ENCODE measurements around the gene DNAI1. TPM values are rescaled to one million over a fixed set of nuclear protein-coding genes. Genes with fewer than 3 reads are reported as not detected.

DNAI1 gene
- total RNA-seq, 1 experiment from 2014 or later, result 2.2 TPM

- POLR2A ChIA-PET, result no interaction called here
- intact Hi-C loops (cut with micrococcal nuclease; ENCODE audit: unreplicated experiment), result no loop called here
- Histone ChIP-seq H3K27ac (ENCODE audit: low read length) (no peak overlapping the region), H3K9me3 (ENCODE audit: control insufficient read depth, insufficient read depth, low read depth, low read length) (no peaks in the 10 kb centered on the region), H3K4me1 (ENCODE audit: control insufficient read depth, insufficient read depth, low read length) (no peaks in the 10 kb centered on the region), H3K4me3 (ENCODE audit: low read depth in 2 of 2, low read length in 2 of 2) (no peak overlapping the region), H3K36me3 (ENCODE audit: control insufficient read depth, insufficient read depth, low read length) (no peaks in the 10 kb centered on the region), H3K27me3 (ENCODE audit: control insufficient read depth, insufficient read depth, low read length) (no peaks in the 10 kb centered on the region)
- no peak for TF ChIP-seq REST (IDR thresholded peaks at IDR 0.05; ENCODE audit: insufficient read depth in 1 of 2, low read depth in 2 of 2, low read length in 1 of 2)
- no peak for TF ChIP-seq POLR2AphosphoS5 (IDR thresholded peaks at IDR 0.05; ENCODE audit: low read depth, low read length)
- TF ChIP-seq CTCF (IDR thresholded peaks at IDR 0.05), result no peak
- TF ChIP-seq TCF7L2 (IDR thresholded peaks at IDR 0.05; ENCODE audit: low read depth, low read length), result no peak
- no peak for TF ChIP-seq SIN3A (IDR thresholded peaks at IDR 0.05; ENCODE audit: borderline replicate concordance, insufficient read depth, low read depth, low read length)
- no peak for ATAC-seq
- in situ Hi-C loops (cut with HindIII; ENCODE audit: low pct_unique_long_range_greater_than_20kb, low sequenced_read_pairs), result no loop called here
- CTCF ChIA-PET, result no interaction called here
- DNase-seq (ENCODE audit: low read depth, low spot score), result no peak
- BruUV-seq (replicated peaks), result no TSS peak
Observed at GRCh38 chr9:34551751-34552605, 93.4 kb downstream of the DNAI1 start.

- no peak overlapping the region for H3K4me3 ChIP-seq (ENCODE audit: low read depth in 2 of 2, low read length in 2 of 2)
- no peak for TF ChIP-seq REST (IDR thresholded peaks at IDR 0.05; ENCODE audit: insufficient read depth in 1 of 2, low read depth in 2 of 2, low read length in 1 of 2)
- no peak for TF ChIP-seq SIN3A (IDR thresholded peaks at IDR 0.05; ENCODE audit: borderline replicate concordance, insufficient read depth, low read depth, low read length)
- TF ChIP-seq POLR2AphosphoS5 (IDR thresholded peaks at IDR 0.05; ENCODE audit: low read depth, low read length), result no peak
- TF ChIP-seq CTCF (IDR thresholded peaks at IDR 0.05), result no peak
- TF ChIP-seq TCF7L2 (IDR thresholded peaks at IDR 0.05; ENCODE audit: low read depth, low read length), result no peak
- H3K27me3 ChIP-seq (ENCODE audit: control insufficient read depth, insufficient read depth, low read length), result no peaks in the 10 kb centered on the region
- intact Hi-C loops (cut with micrococcal nuclease; ENCODE audit: unreplicated experiment), result no loop called here
- POLR2A ChIA-PET, result interaction anchor here (0.7 kb wide), 1 partner anchor 30 kb away, joined by 7 read pairs; no protein-coding TSS in a partner anchor
- ATAC-seq (no peak), DNase-seq (ENCODE audit: low read depth, low spot score) (no peak)
- no peaks in the 10 kb centered on the region for H3K36me3 ChIP-seq (ENCODE audit: control insufficient read depth, insufficient read depth, low read length)
- no peak overlapping the region for H3K27ac ChIP-seq (ENCODE audit: low read length)
- H3K9me3 ChIP-seq (ENCODE audit: control insufficient read depth, insufficient read depth, low read depth, low read length), result no peaks in the 10 kb centered on the region
- H3K4me1 ChIP-seq (ENCODE audit: control insufficient read depth, insufficient read depth, low read length), result no peaks in the 10 kb centered on the region
- CTCF ChIA-PET, result interaction anchor here (1.3 kb wide), 1 partner anchor 39 kb away, joined by 6 read pairs; no protein-coding TSS in a partner anchor
- in situ Hi-C loops (cut with HindIII; ENCODE audit: low pct_unique_long_range_greater_than_20kb, low sequenced_read_pairs), result no loop called here
- no TSS peak for BruUV-seq (replicated peaks)
Observed at GRCh38 chr9:34552606-34552981, 94.0 kb downstream of the DNAI1 start.
